GM12801 (cell line): ENCODE measurements around the gene IL1RAPL1.

Source experiments
- TF ChIP-seq, protein P1 (sequence below): IDR thresholded peaks from one replicate; pipeline ENCODE4 v1.5.1; 2011; ENCODE audit warnings: control low read depth; ENCODE audit not compliant: insufficient read length; ENCODE audit errors: extremely low read depth

Gene IL1RAPL1

DNA sequence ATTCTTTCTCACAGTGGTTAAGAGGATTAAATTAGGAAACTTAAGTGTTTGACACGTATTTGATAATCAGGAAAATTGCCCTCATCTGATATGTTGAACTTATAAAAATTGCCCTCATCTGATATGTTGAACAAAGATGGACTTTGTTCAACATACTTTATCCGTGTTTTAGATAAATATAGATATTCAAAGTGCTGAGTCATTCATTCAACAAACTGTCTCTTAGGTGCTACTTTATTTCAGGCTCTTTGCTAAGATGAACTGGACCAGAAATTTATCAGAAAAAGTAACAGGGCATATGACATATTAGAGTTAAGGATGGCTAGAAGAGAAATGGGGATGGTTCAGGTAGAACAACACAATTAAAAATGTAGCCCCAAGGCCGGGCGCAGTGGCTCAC is 81.7 kb downstream of the IL1RAPL1 start:
- TF ChIP-seq, protein P1, sequence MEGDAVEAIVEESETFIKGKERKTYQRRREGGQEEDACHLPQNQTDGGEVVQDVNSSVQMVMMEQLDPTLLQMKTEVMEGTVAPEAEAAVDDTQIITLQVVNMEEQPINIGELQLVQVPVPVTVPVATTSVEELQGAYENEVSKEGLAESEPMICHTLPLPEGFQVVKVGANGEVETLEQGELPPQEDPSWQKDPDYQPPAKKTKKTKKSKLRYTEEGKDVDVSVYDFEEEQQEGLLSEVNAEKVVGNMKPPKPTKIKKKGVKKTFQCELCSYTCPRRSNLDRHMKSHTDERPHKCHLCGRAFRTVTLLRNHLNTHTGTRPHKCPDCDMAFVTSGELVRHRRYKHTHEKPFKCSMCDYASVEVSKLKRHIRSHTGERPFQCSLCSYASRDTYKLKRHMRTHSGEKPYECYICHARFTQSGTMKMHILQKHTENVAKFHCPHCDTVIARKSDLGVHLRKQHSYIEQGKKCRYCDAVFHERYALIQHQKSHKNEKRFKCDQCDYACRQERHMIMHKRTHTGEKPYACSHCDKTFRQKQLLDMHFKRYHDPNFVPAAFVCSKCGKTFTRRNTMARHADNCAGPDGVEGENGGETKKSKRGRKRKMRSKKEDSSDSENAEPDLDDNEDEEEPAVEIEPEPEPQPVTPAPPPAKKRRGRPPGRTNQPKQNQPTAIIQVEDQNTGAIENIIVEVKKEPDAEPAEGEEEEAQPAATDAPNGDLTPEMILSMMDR: no peak

DNA sequence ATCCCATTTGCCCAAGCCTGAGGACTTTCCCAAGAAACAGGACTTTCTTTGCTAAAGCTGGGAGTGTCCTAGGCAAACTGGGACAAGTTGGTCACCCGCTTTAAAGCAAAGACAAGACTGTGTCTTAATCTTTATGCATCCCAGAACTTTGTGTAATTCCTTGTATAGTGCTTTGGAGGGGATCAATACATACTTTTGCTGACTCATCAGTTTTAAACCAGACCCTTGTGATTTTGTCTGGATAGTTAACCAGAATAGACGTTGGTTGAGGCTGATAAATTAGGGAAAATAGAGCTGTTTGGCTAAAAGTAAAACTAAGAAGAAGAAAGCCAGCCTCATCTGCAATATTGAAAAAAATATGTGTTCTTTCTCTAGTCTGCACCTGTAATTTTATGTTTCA is 82.8 kb downstream of the IL1RAPL1 start:
- TF ChIP-seq, protein P1: no peak

DNA sequence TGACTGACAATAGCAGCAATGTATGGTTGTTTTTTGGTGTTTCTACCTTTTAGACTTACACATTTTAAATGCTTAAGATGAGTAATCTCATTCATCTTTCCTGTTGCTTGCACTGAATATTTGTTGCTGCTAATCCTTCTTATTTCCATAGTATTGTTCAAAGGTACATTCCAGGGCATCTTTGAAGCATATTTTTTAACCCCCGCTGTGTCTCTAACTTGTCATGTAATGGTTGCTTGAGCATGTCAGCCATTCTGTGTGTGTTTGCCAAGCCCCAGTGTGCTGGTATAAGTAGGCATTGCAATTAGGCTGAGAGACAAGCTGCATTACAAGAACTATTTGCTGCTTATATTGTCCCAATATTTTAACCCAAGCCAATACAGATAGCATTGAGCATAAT is 87.9 kb downstream of the IL1RAPL1 start:
- TF ChIP-seq, protein P1: no peak

DNA sequence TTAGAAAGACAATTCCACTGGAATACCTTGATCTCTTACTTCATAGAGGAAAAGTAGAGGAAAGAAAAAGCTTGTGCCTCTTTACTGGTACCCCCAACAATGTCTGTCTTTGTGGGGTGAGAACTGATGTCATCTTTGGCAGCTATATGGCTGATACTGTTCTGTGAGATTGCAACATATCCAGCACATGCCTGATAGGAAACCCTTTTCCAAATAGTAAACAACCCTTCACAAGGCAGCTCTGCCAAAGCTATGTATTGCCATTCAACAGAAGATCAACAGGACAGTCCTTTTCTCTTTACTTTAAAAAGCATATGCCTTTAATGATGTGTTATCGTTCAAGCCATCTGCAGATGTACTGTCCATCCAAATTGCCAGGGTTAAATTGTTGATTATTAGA is 105.9 kb downstream of the IL1RAPL1 start:
- TF ChIP-seq, protein P1: no peak

DNA sequence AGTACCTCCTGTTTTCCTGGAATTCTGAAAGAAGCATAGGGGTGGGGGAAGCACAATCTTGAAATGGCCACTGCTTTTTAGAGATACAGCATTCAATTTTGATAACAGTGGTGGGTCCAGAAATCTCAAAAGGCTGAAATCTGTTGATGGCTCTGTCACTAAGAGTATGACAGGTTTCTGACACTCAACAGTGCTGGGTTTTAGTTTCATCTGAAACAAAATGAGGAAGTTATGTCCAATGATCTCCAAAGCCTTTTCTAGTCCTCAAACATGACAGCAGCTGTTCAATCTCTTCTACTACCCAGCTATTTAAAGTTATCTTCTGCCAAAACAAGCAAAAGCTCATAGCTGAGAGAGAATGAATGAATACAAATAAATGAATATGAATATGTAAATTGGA is 110.5 kb downstream of the IL1RAPL1 start:
- TF ChIP-seq, protein P1: no peak

DNA sequence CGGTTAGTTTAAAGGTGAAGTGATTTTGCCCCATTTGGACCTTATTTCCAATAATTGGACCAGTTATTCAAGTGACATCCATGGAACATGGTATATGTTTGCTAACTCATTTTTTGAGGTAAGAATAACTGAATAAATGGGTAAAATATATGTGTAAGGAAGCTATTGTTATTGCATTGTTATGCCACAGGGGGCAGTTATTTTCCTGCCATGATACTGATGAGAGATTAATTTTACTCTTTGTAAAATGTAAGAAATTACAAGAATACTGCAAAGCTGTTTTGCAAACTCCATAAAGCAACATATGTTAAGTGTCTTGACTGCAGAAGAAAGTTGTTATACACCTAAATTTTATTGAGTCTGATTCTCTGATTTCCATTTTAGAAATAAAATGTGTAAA is 114.0 kb downstream of the IL1RAPL1 start:
- TF ChIP-seq, protein P1: no peak

DNA sequence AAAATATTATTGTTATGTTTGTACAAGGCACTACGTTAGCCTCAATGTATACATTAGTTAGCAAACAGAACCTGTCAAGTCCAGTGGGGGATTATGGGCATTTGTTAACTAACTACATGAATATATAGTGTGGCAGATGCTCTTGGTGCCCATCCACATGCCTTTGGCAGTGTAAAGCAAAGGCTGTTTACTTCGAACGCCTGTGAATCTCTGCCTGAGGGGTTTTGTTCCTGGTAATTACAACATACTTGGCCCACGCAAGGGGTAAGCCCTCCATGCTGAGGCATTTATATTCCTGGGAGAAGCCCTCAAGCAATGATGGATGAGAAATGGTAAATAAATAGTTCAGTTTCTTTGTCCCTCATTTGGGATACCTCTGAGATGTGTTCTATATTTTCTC is 119.7 kb downstream of the IL1RAPL1 start:
- TF ChIP-seq, protein P1: no peak

DNA sequence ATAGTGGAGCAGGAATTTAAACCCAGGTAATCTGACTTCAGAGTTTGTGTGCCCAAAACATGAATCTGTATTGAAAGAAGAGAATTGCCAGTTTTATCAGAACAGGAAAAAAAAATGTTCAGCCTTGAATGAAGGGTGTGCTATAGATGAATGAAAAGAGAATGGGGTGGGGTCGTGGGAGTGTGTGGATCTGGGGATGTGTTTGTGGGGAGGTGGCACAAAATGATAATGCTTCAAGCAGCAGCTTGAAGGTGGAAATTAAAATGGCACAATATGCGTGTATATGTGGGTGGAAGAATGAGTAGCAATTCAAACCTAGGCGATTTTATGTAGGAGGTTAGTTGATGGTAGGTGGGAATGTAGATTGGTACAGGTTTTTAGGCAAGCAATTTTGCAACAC is 122.2 kb downstream of the IL1RAPL1 start:
- TF ChIP-seq, protein P1: no peak
